ENCODE data around the gene CIB4.

The CIB4 gene

DNA sequence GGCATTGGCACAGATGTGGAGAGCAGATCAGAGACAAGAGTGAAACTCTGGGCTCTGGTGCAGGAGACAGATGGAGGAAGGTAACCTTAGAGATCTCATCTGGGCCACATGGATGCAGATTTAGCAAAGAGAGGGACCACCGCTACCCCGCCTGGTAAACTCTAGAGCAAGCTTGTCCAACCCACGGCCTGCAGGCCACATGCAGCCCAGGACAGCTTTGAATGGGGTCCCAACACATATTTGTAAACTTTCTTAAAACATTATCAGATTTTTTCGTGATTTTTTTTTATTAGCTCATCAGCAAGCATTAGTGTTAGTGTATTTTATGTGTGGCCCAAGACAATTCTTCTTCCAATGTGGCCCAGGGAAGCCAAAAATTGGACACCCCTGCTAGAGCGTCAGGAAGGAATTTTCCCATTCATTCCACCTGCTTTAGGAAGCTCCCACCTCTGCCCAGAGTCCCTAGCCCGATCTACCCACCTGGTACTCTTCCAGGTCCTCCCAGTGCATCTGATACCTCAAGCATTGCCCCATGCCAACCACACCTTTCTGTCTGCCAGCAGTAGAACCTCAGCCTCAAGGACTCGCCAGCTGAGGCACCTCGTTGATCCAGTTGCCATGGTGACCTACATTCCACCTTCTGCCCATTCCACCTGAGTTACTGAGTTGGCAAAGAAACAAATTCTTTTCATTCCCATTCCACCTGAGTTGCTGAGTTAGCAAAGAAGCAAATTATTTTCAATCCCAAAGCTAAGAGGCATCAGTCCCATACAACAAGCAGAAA, at the start of gene CIB4:
CIB4 (minus strand) TSS at position 586 of the 784 bp plus-strand sequence; CDS start at position 534, 52 bp downstream.
- H3K9ac ChIP-seq (ENCODE audit: low read length in 2 of 2), result no peak within 1 kb of the TSS
- peaks cover 3% of the 10 kb centered on the region for H3K4me1 ChIP-seq (ENCODE audit: control insufficient read depth, insufficient read depth, low read length)
- no peaks in the 10 kb centered on the region for H3K9me3 ChIP-seq (ENCODE audit: control insufficient read depth in 2 of 2, low read length in 2 of 2)
- no peak within 1 kb of the TSS for H3K27ac ChIP-seq (ENCODE audit: low read length)
- no peaks in the 10 kb centered on the region for H3K36me3 ChIP-seq (ENCODE audit: control insufficient read depth in 2 of 2, insufficient read depth in 2 of 2, low read length in 2 of 2)
- peaks cover 0 to 3% of the 10 kb centered on the region in 2 donors for H3K27me3 ChIP-seq (ENCODE audit: control insufficient read depth in 1 of 2, insufficient read depth in 2 of 2, low read length in 2 of 2)
- H3K4me3 ChIP-seq (ENCODE audit: low read length in 2 of 2), result no peak within 1 kb of the TSS

DNA sequence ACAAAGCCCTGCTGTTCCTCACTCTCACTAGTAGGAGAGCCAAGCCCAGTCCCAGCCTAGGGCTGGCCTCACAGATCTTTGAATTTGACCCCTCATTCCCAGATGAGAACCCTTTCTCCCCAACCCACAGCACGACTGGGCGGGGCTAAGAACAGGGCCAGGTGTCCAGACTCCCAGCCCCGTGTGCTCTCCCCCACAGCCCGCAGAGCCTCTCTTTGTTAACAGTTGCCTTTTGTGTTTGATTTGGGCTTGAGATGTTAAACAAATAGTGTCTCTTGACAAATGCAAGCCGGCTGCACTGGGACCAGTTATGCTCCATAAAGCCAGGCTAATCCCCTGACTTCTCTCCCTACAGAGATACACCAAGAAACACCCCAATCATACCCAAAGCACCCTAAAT, 46.6 kb upstream of the CIB4 start:
- Histone ChIP-seq H3K36me3 (ENCODE audit: control insufficient read depth in 2 of 2, insufficient read depth in 2 of 2, low read length in 2 of 2) (no peaks in the 10 kb centered on the region), H3K9ac (ENCODE audit: low read length in 2 of 2) (no peak overlapping the region), H3K27me3 (ENCODE audit: control insufficient read depth in 1 of 2, insufficient read depth in 2 of 2, low read length in 2 of 2) (no peaks in the 10 kb centered on the region), H3K4me1 (ENCODE audit: control insufficient read depth, insufficient read depth, low read length) (peaks cover 29% of the 10 kb centered on the region), H3K27ac (ENCODE audit: low read length) (no peak overlapping the region), H3K4me3 (ENCODE audit: low read length in 2 of 2) (no peak overlapping the region), H3K9me3 (ENCODE audit: control insufficient read depth in 2 of 2, low read length in 2 of 2) (no peaks in the 10 kb centered on the region)

DNA sequence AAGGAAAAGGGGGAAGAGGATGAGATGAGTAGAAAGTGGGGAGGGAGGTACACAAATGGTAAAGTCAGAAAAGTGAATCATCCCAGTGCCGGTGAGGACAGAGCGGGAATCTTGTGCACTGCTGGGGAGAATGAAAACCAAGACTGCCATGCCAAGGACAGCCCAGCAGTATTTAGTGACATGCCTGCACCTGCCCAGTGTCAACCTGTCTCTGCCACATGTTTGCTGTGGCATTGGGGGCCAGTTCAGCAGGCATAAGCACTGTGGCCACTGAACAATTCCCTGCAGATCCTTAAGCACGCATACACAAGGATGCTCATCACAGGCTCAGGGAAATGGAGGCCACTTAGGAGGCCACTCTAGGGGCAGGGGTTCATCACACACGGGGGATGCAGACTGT, 46.2 kb upstream of the CIB4 start:
- H3K9me3 ChIP-seq (ENCODE audit: control insufficient read depth in 2 of 2, low read length in 2 of 2), result no peaks in the 10 kb centered on the region
- H3K9ac ChIP-seq (ENCODE audit: low read length in 2 of 2), result no peak overlapping the region
- H3K4me1 ChIP-seq (ENCODE audit: control insufficient read depth, insufficient read depth, low read length), result peaks cover 31% of the 10 kb centered on the region
- no peak overlapping the region for H3K4me3 ChIP-seq (ENCODE audit: low read length in 2 of 2)
- no peak overlapping the region for H3K27ac ChIP-seq (ENCODE audit: low read length)
- no peaks in the 10 kb centered on the region for H3K27me3 ChIP-seq (ENCODE audit: control insufficient read depth in 1 of 2, insufficient read depth in 2 of 2, low read length in 2 of 2)
- H3K36me3 ChIP-seq (ENCODE audit: control insufficient read depth in 2 of 2, insufficient read depth in 2 of 2, low read length in 2 of 2), result no peaks in the 10 kb centered on the region

DNA sequence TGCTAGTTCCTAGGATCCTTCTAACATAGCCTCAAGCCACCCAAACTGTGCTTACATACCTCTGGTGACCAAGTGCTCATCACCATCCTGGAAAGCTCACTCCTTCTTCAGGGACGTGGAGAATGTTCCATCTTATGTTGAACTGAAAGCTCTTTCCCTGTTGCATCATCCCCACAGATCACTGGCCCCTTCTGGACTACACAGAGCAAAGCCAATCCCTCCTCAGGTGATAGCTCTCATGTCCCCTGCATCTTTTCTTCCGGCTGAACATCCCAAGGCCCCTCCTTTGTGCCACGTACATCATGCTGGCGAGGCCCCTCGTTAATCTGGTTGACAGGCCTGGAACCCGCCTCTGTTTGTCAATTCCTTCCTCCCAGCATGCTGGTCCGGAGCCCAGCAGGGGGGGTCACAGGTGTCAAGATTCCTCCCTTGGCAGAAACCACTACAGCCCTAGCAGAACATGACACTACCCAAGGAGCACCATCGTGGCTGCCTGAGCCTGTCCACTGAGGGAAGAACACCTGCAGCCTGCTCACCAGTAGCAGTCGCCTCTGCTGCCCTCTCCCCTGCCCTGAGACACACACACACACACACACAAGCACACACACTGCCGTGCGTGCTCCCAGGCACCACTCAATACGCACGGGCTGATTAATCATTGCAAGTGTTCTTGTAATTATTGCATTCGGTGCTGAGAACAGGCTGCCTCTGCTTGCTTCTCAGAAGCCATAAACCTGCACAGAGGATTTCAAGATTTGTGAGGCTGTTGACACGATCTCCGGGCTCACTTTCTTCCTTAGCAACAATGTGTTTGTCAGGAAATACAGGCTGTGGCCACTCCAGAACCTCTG, 45.0 kb upstream of the CIB4 start:
- no peak overlapping the region for H3K9ac ChIP-seq (ENCODE audit: low read length in 2 of 2)
- no peak overlapping the region for H3K4me3 ChIP-seq (ENCODE audit: low read length in 2 of 2)
- no peaks in the 10 kb centered on the region for H3K36me3 ChIP-seq (ENCODE audit: control insufficient read depth in 2 of 2, insufficient read depth in 2 of 2, low read length in 2 of 2)
- no peaks in the 10 kb centered on the region for H3K9me3 ChIP-seq (ENCODE audit: control insufficient read depth in 2 of 2, low read length in 2 of 2)
- no peak overlapping the region for H3K27ac ChIP-seq (ENCODE audit: low read length)
- no peaks in the 10 kb centered on the region for H3K27me3 ChIP-seq (ENCODE audit: control insufficient read depth in 1 of 2, insufficient read depth in 2 of 2, low read length in 2 of 2)
- H3K4me1 ChIP-seq (ENCODE audit: control insufficient read depth, insufficient read depth, low read length), result peaks cover 31% of the 10 kb centered on the region

DNA sequence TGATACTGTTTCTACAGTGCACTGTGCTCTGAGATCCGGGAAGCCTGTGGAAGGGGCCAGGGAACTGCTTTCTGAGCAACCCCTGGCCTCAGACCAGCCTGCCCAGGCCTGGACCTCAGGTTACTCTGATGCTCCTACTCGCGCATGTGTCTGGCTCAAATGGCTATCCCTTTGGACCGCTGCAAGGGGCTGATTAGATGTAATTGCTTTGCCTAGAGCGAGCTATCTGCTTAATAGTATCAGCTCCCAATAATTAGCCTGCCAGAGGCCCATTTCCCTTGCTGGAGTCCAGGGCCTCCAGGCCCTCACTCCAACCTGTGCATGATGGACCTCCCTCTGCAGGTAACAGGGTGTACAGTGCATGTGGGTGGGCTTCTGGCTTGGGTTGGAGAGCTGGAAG, 44.2 kb upstream of the CIB4 start:
- Histone ChIP-seq H3K4me3 (ENCODE audit: low read length in 2 of 2) (no peak overlapping the region), H3K36me3 (ENCODE audit: control insufficient read depth in 2 of 2, insufficient read depth in 2 of 2, low read length in 2 of 2) (no peaks in the 10 kb centered on the region), H3K9me3 (ENCODE audit: control insufficient read depth in 2 of 2, low read length in 2 of 2) (no peaks in the 10 kb centered on the region), H3K27me3 (ENCODE audit: control insufficient read depth in 1 of 2, insufficient read depth in 2 of 2, low read length in 2 of 2) (no peaks in the 10 kb centered on the region), H3K4me1 (ENCODE audit: control insufficient read depth, insufficient read depth, low read length) (peaks cover 26% of the 10 kb centered on the region), H3K27ac (ENCODE audit: low read length) (no peak overlapping the region), H3K9ac (ENCODE audit: low read length in 2 of 2) (no peak overlapping the region)

DNA sequence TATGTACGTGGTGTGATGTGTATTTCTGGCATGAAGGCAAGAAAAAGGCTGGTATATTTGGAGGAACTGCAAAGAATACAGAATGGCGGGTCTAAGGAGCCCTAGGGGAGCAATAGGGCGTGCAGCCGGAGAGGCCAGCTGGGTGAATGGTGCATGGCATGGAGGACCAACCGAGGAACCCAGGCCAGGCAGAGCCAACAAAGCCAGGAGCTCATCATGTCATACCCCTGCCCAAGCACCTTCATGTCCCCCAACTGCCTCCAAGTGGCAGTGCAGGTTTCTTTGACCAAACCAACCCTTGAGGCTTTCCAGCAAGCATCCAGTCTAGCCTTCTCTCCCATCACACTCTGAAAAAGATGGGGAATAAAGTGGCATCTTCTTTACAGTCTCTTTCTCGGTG, 42.4 kb upstream of the CIB4 start:
- no peak overlapping the region for H3K27ac ChIP-seq (ENCODE audit: low read length)

DNA sequence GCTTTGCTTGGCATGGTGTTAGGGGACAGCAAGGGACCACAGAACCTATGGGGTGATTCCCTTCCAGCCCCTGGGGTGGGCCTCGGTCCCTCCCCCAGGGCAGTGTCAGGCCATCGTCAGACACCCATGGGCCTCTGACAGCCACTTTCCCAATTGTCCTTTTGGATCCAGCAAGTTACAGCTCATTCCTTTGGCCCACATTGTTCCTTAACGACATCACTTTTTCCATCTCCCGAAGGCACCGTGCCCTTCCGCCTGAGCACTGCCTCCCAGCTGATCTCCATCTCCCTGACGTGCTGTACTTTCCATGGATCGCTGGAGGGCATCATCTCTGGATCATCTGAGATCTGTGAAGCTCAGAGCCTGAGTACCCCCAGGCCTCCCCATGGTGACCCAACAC, 41.0 kb upstream of the CIB4 start:
- Histone ChIP-seq H3K4me3 (ENCODE audit: low read length in 2 of 2) (no peak overlapping the region), H3K27ac (ENCODE audit: low read length) (no peak overlapping the region), H3K9ac (ENCODE audit: low read length in 2 of 2) (no peak overlapping the region), H3K4me1 (ENCODE audit: control insufficient read depth, insufficient read depth, low read length) (peaks cover 20% of the 10 kb centered on the region), H3K36me3 (ENCODE audit: control insufficient read depth in 2 of 2, insufficient read depth in 2 of 2, low read length in 2 of 2) (no peaks in the 10 kb centered on the region), H3K9me3 (ENCODE audit: control insufficient read depth in 2 of 2, low read length in 2 of 2) (peaks cover 0 to 4% of the 10 kb centered on the region in 2 donors), H3K27me3 (ENCODE audit: control insufficient read depth in 1 of 2, insufficient read depth in 2 of 2, low read length in 2 of 2) (no peaks in the 10 kb centered on the region)

More for the DNA sequence above, 42.4 kb upstream of the CIB4 start:
- Histone ChIP-seq H3K9me3 (ENCODE audit: control insufficient read depth in 2 of 2, low read length in 2 of 2) (no peaks in the 10 kb centered on the region), H3K9ac (ENCODE audit: low read length in 2 of 2) (no peak overlapping the region), H3K36me3 (ENCODE audit: control insufficient read depth in 2 of 2, insufficient read depth in 2 of 2, low read length in 2 of 2) (no peaks in the 10 kb centered on the region), H3K4me3 (ENCODE audit: low read length in 2 of 2) (no peak overlapping the region), H3K27me3 (ENCODE audit: control insufficient read depth in 1 of 2, insufficient read depth in 2 of 2, low read length in 2 of 2) (no peaks in the 10 kb centered on the region), H3K4me1 (ENCODE audit: control insufficient read depth, insufficient read depth, low read length) (peaks cover 26% of the 10 kb centered on the region)

DNA sequence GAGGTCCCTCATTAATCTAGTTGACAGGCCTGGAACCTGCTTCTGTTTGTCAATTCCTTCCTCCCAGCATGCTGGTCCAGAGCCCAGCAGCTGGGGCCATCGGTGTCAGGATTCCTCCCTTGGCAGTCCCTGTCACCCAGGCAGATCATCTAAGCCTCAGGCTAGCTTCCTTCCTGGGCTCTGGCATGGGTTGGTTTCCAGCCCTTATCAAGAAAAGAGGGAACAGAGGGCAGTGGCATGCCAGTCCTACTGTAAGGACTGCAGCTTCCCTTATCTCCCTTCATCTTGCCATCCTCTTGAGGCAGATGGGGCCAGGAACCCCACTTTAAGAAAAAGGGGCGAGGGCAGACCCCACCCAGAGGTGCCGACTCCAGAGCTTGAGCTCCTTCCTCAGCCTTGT, 40.5 kb upstream of the CIB4 start:
- Histone ChIP-seq H3K9ac (ENCODE audit: low read length in 2 of 2) (no peak overlapping the region), H3K4me1 (ENCODE audit: control insufficient read depth, insufficient read depth, low read length) (peaks cover 16% of the 10 kb centered on the region), H3K9me3 (ENCODE audit: control insufficient read depth in 2 of 2, low read length in 2 of 2) (peaks cover 0 to 4% of the 10 kb centered on the region in 2 donors), H3K36me3 (ENCODE audit: control insufficient read depth in 2 of 2, insufficient read depth in 2 of 2, low read length in 2 of 2) (no peaks in the 10 kb centered on the region), H3K27me3 (ENCODE audit: control insufficient read depth in 1 of 2, insufficient read depth in 2 of 2, low read length in 2 of 2) (no peaks in the 10 kb centered on the region), H3K4me3 (ENCODE audit: low read length in 2 of 2) (no peak overlapping the region), H3K27ac (ENCODE audit: low read length) (no peak overlapping the region)

DNA sequence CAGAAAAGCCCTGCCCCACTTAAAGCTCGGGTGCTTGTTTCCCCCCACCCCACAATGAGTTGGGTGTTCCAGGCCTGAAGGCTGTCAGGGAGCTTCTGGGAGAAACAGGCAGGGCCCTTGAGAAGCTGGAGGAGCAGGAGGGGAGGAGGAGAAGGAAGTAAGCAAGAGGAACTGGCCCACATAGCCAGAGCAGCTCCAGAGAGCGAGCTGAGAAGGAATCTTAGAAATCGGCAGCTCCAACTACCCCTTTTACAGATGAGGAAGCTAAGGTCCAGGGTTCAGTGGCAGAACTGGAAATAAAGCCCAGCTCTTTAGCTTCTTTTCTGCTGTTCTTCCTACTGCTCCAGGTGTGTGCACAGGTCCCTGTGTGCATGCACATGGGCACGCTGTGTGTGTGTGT, 38.7 kb upstream of the CIB4 start:
- no peak overlapping the region for H3K9ac ChIP-seq (ENCODE audit: low read length in 2 of 2)
- H3K4me3 ChIP-seq (ENCODE audit: low read length in 2 of 2), result no peak overlapping the region
- peaks cover 16% of the 10 kb centered on the region for H3K4me1 ChIP-seq (ENCODE audit: control insufficient read depth, insufficient read depth, low read length)
- no peak overlapping the region for H3K27ac ChIP-seq (ENCODE audit: low read length)
- peaks cover 0 to 4% of the 10 kb centered on the region in 2 donors for H3K9me3 ChIP-seq (ENCODE audit: control insufficient read depth in 2 of 2, low read length in 2 of 2)
- no peaks in the 10 kb centered on the region for H3K36me3 ChIP-seq (ENCODE audit: control insufficient read depth in 2 of 2, insufficient read depth in 2 of 2, low read length in 2 of 2)
- no peaks in the 10 kb centered on the region for H3K27me3 ChIP-seq (ENCODE audit: control insufficient read depth in 1 of 2, insufficient read depth in 2 of 2, low read length in 2 of 2)

DNA sequence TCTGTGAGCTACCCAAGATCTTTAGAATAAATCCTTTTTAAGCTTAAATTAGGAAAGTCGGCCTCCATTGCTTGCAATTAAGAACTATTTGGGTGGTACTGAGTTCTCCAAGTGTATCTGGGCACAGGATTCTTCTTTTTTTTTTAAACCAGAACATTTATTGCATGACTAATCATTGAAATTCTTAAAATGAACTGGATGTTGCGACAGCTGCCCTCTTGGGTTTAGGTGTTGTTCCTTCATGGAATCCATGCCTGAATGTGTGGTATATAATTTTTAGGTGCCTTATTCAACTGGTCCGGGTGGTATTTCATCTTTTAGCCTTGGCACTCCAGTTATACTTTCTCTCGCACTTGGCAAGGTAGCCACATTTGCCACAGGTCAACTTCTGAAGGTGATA, 36.9 kb upstream of the CIB4 start:
- H3K36me3 ChIP-seq (ENCODE audit: control insufficient read depth in 2 of 2, insufficient read depth in 2 of 2, low read length in 2 of 2), result no peaks in the 10 kb centered on the region
- peaks cover 0 to 4% of the 10 kb centered on the region in 2 donors for H3K9me3 ChIP-seq (ENCODE audit: control insufficient read depth in 2 of 2, low read length in 2 of 2)
- H3K27ac ChIP-seq (ENCODE audit: low read length), result no peak overlapping the region
- H3K27me3 ChIP-seq (ENCODE audit: control insufficient read depth in 1 of 2, insufficient read depth in 2 of 2, low read length in 2 of 2), result peaks cover 0 to 2% of the 10 kb centered on the region in 2 donors
- no peak overlapping the region for H3K9ac ChIP-seq (ENCODE audit: low read length in 2 of 2)
- H3K4me1 ChIP-seq (ENCODE audit: control insufficient read depth, insufficient read depth, low read length), result peaks cover 16% of the 10 kb centered on the region
- H3K4me3 ChIP-seq (ENCODE audit: low read length in 2 of 2), result no peak overlapping the region
